ENCODE results near the gene FKBP5. TPM values are rescaled to one million over a fixed set of nuclear protein-coding genes. Genes with fewer than 3 reads are reported as not detected.

The FKBP5 gene
- total and polyA plus RNA-seq, 10 of the 15 experiments (the other 5 are each of a cell fraction or from before 2014, with no cell fraction given) = 29.0 to 123 (median 62.3) TPM

DNA sequence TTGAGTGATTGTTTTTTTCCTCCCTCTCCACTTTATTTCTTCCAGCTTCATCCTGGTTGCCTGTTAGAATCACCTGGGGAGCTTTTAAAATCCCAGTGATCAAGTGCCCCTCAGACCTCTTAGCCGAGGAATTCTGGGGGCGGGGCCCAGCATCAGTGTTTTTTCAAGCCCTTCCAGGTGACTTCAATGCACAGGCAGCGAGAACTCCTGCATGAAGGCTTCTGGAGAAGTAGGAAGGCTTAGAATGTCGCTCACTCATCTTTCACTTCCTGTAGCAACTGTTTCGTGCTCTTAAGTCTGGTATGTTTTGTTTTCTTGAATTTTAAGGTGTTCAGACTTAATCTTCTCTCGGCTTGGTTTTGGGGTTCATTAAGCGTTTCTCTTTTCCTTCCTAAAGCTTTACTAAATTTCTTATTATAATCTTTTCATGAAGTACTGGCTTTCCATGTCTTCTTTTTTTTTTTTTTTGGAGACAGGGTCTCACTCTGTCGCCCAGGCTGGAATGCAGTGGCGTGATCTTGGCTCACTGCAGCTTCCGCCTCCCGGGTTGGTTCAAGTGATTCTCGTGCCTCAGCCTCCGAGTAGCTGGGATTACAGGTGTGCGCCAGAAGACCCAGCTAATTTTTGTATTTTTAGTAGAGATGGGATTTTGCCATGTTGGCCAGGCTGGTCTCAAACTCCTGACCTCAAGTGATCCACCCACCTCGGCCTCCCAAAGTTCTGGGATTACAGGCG lies 145.1 kb downstream of the FKBP5 start:
- Histone ChIP-seq H2AFZ (ENCODE audit: control insufficient read depth, low read depth, low read length) (no peak overlapping the region), H3K9me3 (replicated peaks; ENCODE audit: control insufficient read depth, insufficient read depth, low read length) (no peaks in the 10 kb centered on the region), H3K4me2 (ENCODE audit: control insufficient read depth, insufficient read depth) (no peak overlapping the region), H3K36me3 (ENCODE audit: control insufficient read depth in 2 of 2, insufficient read depth in 2 of 2, low read length in 1 of 2) (no peaks in the 10 kb centered on the region), H3K4me3 (no peak overlapping the region), H3K4me1 (ENCODE audit: control insufficient read depth, insufficient read depth, low read length) (no peaks in the 10 kb centered on the region), H3K9ac (ENCODE audit: control insufficient read depth, insufficient read depth, low read length) (no peak overlapping the region), H4K20me1 (ENCODE audit: control insufficient read depth, insufficient read depth) (no peaks in the 10 kb centered on the region), H3K27ac (ENCODE audit: control insufficient read depth, insufficient read depth) (no peak overlapping the region), H3K79me2 (ENCODE audit: control insufficient read depth, insufficient read depth, low read length) (no peaks in the 10 kb centered on the region), H3K27me3 (replicated peaks in 1 of 2; ENCODE audit: control insufficient read depth in 2 of 2, insufficient read depth in 2 of 2, low read length in 1 of 2) (no peaks in the 10 kb centered on the region; a peak in 1 of 4 replicates)
- ATAC-seq = no peak
- SMC1A ChIA-PET (ENCODE audit: uncharacterized antibody, unreplicated experiment) = no interaction called here
- no peak for DNase-seq (ENCODE audit: low read depth, low spot score)
- TF ChIP-seq CEBPB (IDR thresholded peaks at IDR 0.05; ENCODE audit: borderline replicate concordance in 1 of 2, low read depth in 2 of 2, low read length in 2 of 2) (no peak), GABPA (IDR thresholded peaks at IDR 0.05; ENCODE audit: low read depth) (peak; percentile 52; the same call in 1 of the 2 replicates), CBFB (IDR thresholded peaks at IDR 0.05; ENCODE audit: low read depth) (no peak), SIX5 (IDR thresholded peaks at IDR 0.05; ENCODE audit: low read depth, low read length, severe bottlenecking) (no peak)
- in situ Hi-C loops (cut with MboI) (no loop called here), intact Hi-C loops (cut with micrococcal nuclease; ENCODE audit: unreplicated experiment) (no loop called here)
- BruUV-seq (replicated peaks) = no TSS peak
- 68% methylated on average over 16 of the region's 16 CpGs for WGBS (ENCODE audit: insufficient coverage, insufficient replicate concordance, low lambda C conversion rate, missing lambda C conversion rate)
- FAIRE-seq = no peak
- POLR2A ChIA-PET = interaction anchor here (0.7 kb wide), 1 partner anchor 127 kb away, joined by 3 read pairs; no protein-coding TSS in a partner anchor
- RAD21 ChIA-PET (ENCODE audit: unreplicated experiment) = no interaction called here
- CTCF ChIA-PET = interaction anchor here (1.3 to 1.9 kb wide), 2 partner anchors 8 to 193 kb away, joined by 3 to 5 read pairs; partner anchors contain the start of gene ARMC12

- Histone ChIP-seq H3K4me2 (ENCODE audit: control insufficient read depth, insufficient read depth) (no peak overlapping the region), H2AFZ (ENCODE audit: control insufficient read depth, low read depth, low read length) (no peak overlapping the region), H3K36me3 (ENCODE audit: control insufficient read depth in 2 of 2, insufficient read depth in 2 of 2, low read length in 1 of 2) (no peaks in the 10 kb centered on the region), H4K20me1 (ENCODE audit: control insufficient read depth, insufficient read depth) (no peaks in the 10 kb centered on the region), H3K27me3 (replicated peaks in 1 of 2; ENCODE audit: control insufficient read depth in 2 of 2, insufficient read depth in 2 of 2, low read length in 1 of 2) (no peaks in the 10 kb centered on the region; a peak in 1 of 4 replicates), H3K4me3 (no peak overlapping the region), H3K9me3 (replicated peaks; ENCODE audit: control insufficient read depth, insufficient read depth, low read length) (no peaks in the 10 kb centered on the region), H3K9ac (ENCODE audit: control insufficient read depth, insufficient read depth, low read length) (no peak overlapping the region), H3K4me1 (ENCODE audit: control insufficient read depth, insufficient read depth, low read length) (no peaks in the 10 kb centered on the region), H3K27ac (ENCODE audit: control insufficient read depth, insufficient read depth) (no peak overlapping the region), H3K79me2 (ENCODE audit: control insufficient read depth, insufficient read depth, low read length) (no peaks in the 10 kb centered on the region)
- DNase-seq (ENCODE audit: low read depth, low spot score) = no peak
- WGBS (ENCODE audit: insufficient coverage, insufficient replicate concordance, low lambda C conversion rate, missing lambda C conversion rate) = 19% methylated on average over 2 of the region's 2 CpGs
- BruUV-seq (replicated peaks) = no TSS peak
- CTCF ChIA-PET = interaction anchor here (1.0 to 1.3 kb wide), 2 partner anchors 10 to 195 kb away, joined by 3 to 4 read pairs; partner anchors contain the start of gene ARMC12
- no peak for FAIRE-seq
- TF ChIP-seq SRF (IDR thresholded peaks at IDR 0.05; ENCODE audit: low read depth in 2 of 2, low read length in 2 of 2) = no peak
- TF ChIP-seq ATF2 (IDR thresholded peaks at IDR 0.05; ENCODE audit: low read length) = no peak
- TF ChIP-seq CBX5 (IDR thresholded peaks at IDR 0.05; ENCODE audit: low read depth) = no peak
- no peak for TF ChIP-seq JUND (IDR thresholded peaks at IDR 0.05; ENCODE audit: low read depth, low read length)
- TF ChIP-seq HDAC6 (IDR thresholded peaks at IDR 0.05; ENCODE audit: unreplicated experiment) = no peak
- no peak for TF ChIP-seq MEF2B (IDR thresholded peaks at IDR 0.05; ENCODE audit: partially characterized antibody, poor library complexity, severe bottlenecking)
- TF ChIP-seq SPI1 (IDR thresholded peaks at IDR 0.05; ENCODE audit: borderline replicate concordance, insufficient read depth, low read depth, low read length) = no peak
- TF ChIP-seq BMI1 (IDR thresholded peaks at IDR 0.05; ENCODE audit: borderline replicate concordance) = no peak
- no peak for TF ChIP-seq YY1 (IDR thresholded peaks at IDR 0.05; ENCODE audit: low read depth, low read length)
- in situ Hi-C loops (cut with MboI) (no loop called here), intact Hi-C loops (cut with micrococcal nuclease; ENCODE audit: unreplicated experiment) (no loop called here)
- POLR2A ChIA-PET = interaction anchor here (0.7 kb wide), 1 partner anchor 19 kb away, joined by 5 read pairs; no protein-coding TSS in a partner anchor
- no peak for ATAC-seq
- RAD21 ChIA-PET (ENCODE audit: unreplicated experiment) = no interaction called here
- SMC1A ChIA-PET (ENCODE audit: uncharacterized antibody, unreplicated experiment) = no interaction called here
Measured at GRCh38 chr6:35541836-35542235, 146.9 kb downstream of the FKBP5 start.

Data from GM12878 (cell line).